NCI-H446 (cell line): ENCODE measurements around the gene UQCR10.
A peak's percentile ranks its signal among the peaks of the same experiment; 100 is the strongest.

ENCODE experiments used
- DNase-seq, 2 experiments: peaks; one replicate each; lab custom pipeline; 2025; lab: John Stamatoyannopoulos, UW

Gene UQCR10

DNA sequence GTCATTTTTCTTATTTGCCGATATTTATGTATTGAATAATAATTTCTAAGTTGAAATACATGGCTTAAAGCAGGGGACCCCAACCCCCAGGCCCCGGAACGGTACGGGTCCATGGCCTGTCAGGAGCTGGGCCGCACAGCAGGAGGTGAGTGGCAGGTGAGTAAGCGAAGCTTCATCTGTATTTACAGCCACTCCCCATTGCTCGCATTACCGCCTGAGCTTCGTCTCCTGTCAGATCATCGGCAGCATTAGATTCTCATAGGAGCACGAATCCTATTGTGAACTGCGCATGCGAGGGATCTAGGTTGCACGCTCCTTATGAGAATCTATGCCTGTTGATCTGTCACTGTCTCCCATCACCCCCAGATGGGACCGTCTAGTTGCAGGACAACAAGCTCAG lies 4.9 kb upstream of the UQCR10 start:
- no peak for DNase-seq

DNA sequence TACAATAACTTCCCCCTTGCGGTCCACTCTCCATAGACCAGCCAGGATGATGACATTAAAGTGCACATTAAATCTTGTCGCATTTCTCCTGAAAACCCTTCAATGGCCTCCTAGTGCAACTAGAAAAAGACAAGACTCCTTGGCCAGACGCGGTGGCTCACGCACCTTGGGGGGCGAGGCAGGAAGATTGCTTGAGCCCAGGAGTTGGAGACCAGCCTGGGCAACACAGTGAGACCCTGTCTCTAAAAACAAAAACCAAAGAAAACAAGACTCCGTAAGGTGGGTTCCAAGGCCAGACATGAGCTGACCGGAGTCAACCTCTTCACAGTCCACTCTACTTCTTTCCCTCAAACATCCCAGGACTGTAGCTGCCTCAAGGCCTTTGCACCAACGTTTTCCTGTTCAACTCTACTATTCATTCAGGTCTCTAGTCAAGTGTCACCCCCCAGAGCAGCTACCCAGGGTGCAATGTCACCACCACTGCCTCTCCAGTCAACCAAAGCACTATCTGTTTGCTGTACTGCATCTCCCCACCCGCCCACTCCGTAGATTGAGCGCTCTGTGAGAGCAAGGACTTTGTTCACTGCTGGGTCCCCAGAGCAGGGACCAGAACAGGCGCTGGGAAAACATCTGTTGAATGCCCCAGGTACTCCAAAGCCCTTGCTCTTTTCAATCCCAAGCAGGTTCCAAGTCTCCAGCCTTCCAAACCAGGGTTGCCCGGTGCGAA lies 1.1 kb upstream of the UQCR10 start:
- DNase-seq = no peak

DNA sequence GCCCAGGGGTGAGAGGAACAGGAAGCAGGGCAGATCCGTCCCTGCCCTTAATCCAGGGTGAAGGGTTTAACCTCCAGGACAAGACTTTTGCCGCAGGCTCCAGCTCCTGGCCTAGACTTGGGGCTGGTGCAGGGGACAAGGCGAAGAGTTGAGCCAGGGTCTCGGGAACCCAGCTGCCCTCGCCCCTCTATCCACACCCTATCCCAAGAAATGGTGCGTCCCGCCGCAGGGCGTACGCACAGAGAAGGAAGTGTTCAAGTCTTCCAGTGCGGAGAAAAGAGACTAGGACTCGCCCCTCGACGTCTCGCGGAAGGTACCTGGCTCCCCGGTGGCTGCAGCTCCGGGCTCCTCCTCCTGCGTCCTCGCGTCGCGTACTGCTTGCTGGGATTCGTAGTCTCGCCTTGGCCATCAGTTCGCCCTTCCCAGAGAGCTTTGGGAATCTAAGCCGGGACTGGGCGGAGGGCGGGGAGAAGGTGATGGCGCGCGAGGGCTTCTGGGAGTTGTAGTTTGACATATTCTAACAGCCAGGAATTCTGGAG lies 468 bp upstream of the UQCR10 start, which contains the start of gene ZMAT5:
TSS of gene ZMAT5 (minus strand) at position 376 of the 539 bp plus-strand sequence. CDS start 18,463 bp downstream, outside the sequence.
- DNase-seq = peak; percentile 98

DNA sequence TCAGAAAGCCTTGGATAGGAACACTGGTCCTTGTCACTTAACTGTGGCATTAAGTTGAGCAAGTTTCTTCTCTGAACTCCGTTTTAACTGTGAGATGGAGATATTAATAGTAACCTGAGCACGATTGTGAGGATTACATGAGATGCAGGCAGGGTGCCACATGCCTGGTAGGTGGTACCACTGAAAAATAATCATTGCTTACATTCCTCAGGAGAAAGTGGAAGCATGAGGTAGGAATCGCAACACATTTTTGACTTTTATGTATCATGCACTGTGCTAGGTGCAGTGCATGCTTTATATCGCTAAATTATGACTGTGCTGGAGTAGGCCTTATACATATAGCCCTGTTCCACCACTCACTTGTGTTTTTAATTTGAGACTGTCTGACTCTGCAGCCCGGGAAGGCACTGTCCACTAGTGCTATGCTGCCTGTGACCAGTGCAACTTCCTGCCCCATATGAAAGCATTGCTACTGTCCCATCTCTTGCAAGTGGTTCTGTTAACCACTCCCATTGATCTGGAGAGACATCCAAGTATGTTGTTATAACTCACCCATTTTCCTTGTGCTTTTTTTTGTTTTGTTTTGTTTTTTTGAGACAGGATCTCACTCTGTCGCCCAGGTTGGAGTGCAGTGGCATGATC lies 1.0 kb downstream of the UQCR10 start:
- no peak for DNase-seq

DNA sequence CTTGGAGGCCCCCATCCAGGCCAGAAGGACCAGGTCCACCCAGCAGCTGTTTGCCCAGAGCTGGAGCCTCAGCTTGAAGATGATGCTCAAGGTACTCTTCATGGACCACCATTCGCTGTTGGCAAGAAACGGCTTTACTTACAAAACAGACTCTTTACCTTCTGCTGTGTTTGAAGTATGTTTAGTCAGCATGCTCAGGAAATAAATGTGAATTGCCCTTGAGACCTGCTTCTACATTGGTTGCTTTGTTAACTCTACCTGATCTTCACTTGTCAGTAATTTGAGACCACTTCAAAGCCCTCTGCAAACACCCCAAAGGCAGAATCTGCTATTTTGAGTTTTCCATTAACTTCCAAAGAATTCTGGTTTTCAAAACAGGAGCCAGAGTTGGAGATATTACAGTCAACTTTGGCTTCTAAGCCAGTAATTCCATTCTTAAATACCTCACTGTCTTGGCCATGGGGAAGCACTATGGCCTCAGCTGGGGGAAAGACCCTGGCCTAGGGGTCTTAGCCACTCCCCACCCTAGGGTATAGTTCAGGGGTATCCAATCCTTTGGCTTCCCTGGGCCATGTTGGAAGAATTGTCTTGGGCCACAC lies 2.7 kb downstream of the UQCR10 start:
- DNase-seq = no peak

DNA sequence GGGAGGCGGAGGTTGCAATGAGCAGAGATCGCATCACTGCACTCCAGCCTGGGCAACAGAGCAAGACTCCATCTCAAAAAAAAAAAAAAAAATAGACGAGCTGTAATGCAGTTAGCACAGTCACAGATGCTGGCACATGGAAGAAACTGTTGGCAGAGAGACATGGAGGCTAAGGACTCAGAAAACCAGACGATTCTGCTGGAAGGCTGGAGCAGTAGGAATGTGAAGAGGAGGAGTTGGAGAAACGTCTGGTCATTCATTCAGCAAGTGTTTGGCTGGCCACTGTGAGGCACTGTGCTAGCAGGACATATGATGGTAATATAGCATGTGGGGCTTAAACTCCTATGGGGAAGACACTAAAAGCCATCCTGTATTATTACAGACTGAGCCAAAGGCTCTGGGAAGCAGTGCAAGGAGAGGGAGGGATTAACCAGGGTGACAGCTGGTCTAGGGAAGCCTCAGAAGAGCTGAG lies 5.0 kb downstream of the UQCR10 start:
- DNase-seq = peak; percentile 48 to 84

DNA sequence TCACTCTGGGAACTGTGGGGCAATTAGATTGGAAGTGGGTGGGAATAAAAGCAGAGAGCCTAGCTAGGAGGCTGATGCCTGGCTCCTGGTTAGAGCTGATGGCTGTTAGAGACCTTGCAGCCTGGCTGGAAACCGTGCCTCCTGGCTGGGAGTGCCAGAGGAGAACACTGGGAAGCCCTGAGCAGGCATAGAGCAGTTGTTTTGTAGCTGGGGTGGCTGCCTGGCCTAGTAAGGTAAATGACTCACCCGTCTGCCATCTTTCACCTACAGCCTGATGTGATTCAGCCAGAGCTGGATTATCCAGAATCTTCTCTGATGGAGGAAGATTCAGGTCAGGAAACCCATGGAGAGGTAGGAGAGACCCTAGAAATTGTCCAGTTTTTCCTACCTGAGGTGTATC lies 6.1 kb downstream of the UQCR10 start:
- DNase-seq = no peak

DNA sequence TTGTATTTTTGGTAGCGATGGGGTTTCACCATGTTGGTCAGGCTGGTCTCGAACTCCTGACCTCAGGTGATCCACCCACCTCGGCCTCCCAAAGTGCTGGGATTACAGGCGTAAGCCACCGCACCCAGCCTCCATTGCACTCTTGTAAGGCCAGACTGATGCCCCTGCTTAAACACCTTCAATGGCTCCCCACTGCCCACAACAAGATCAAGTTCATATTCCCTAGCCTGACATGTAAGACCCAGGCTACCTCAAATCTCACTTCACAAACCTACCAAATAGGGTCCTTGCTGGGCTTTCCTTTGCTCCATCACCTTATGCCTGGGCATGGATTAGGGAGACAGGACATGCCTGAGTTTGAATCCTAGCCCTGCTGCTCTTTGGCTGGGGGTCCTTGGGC lies 13.1 kb downstream of the UQCR10 start:
- no peak for DNase-seq

DNA sequence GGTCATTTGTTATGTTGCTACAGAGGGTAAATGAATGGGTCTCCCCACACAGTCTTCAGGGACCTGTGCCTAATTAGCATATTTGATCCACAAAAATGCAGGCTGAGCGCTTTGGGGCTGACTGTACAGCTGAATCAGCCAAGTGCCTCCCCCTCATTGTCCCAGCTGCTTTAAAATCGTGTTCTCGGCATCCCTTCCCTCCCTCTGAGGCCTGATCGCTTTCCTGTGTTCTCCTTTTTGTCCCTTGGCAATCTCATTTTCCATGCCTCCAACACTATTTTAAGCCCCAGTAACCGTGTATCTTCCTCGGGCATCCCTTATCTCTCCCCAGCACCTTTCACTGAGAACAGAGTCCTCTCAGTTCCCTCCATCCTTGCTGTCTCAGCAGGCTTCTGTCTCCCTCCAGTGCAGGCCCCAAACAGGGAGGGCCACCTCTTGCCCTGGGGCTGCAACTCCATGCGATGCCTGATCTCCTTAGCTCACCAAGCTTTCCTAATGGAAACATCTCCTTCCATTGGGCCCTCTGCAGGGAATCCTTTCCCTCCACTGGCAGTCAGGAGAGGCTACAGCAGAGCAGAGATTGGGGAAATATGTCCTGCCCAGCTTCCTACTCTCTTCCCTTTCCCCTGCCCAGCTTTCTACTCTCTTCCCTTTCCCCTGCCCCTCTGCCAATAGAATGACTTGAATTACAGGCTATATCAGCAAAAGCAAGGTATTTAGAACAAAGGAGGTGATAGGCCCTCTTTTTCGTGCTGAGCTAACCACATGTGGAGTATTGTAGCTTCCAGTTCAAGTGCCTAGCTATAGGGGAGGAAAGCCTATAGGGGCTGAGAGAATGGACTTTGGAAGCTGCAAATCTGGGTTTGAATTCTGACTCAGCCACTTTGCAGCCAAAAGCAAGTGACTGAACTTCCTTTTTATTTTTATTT lies 13.8 kb downstream of the UQCR10 start:
- no peak for DNase-seq

DNA sequence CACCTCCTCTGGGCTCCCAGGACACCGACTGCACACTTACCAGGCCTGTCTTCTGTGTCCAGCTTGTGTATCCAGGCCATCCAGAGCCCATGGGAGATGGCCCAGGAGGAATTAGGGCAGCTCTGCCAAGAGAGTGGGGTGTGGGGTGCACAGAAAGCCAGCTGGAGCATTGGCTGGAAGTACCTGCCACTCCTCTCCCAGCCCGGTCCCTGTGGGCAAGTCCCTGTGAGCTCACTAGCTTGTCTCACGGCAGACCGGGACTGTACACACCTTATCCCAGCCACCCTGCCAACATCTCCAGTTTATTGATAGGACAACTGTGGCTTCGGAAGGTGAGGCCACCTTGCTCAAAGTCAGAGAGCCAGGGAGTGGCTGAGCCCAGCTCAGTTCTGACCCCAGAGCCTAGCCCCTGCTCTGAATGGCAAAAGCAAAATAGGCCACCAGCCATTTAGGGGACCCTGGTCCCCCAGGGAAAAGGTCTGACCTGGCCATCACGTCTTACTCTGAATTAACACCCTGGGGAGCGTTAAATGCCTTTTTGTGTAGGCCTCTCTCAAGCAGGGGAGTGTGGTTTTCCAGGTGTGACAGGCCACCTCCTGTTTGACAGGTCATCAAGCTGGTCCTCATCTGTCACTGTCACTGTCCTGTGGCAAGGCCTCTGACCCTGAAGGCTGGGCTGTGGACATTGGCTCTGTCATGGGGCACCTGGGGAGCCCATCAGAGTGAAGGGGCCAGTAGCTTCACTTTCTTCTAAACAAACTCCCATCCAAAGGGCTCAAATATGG lies 15.1 kb downstream of the UQCR10 start:
- peak in 1 of 2 experiments; percentile 49 for DNase-seq

DNA sequence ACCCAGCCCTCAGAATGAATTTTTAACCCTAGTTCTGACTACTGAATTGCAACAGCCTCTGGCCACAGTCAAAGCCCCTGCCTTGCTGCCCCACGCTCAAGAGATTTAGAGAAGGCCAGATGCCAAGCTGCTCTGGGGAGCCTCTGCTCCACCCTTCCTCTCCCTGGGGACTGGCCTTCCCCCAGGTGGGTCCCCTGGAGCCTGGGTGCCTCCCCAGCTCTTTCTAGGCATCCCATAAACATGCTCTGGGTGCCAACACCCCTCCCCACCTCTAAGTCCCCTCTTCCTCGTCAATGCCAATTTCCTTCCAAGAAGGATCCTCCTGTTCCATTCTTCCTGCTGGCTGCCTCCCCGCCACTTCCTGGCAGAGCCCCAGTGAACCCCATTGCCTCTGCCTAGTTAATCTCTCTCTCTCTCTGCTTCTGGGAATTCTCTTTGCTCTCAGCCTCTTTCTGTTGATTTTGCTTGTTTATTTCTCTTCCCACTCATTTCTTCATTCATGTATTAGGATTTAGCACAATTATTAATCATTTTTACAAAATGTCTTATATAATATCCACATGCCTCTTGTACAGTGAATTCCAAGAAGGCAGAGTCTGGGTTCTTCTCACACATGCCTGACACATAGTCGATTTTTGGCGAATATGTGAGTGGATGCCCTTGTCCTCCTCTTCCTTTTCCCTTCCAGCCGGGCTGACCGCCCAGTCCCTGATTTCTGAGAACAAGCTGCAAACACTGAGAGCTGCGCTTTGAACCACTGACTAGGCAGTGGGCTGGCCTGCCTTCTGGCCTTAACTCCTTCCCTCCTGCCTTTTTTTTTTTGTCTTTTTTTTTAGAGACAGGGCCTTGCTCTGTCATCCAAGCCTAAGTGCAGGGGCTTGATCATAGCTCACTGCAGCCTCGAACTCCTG lies 17.5 kb downstream of the UQCR10 start:
- DNase-seq = peak in 1 of 2 experiments; percentile 21

DNA sequence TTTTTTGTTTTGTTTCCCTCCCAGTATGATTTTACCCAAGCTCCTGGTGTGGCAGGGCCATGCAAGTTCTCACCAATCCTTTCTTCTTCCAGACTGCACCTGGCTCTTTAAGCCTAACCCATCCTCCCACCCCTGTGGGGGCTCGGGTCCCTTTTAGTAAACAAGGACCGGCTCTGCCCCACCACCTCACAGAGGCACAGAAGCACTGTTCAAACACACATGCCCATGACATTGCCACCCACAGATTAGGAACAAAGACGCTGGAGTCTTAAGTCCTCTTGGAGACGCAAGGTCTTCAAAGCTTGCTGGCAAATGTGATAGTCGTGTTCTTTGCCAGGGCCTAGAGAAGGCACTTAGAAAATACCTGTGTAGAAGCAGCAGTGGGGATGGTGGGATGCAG lies 18.9 kb downstream of the UQCR10 start:
- no peak for DNase-seq

DNA sequence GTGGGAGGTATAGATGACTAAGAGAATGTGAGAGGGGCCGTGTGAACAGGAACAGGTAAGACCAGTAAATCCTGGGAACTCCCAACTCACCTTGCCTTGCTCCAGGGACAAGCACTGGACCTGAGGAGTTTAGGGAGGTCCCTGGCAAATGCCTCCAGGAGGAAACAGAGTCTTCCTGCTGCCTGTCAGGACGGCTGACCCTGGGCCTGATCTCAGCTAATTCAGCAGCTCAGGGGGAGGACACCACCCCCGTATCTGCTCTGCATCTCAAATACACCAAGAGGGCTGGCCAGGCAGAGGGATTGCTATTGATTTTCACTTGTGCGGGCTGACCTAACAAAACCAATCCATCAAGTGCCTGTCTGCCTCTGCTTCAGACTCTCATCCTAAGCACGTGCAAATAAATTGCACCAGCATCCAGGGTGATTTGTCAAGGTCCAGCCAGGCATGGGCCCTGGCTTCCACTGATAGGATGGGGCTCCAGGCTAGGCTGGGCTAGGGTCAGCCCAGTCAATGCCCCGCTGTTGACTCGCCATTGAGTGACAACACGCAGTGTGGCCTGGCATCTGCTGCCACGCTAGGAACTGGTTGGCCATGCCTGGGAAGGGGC lies 20.3 kb downstream of the UQCR10 start:
- no peak for DNase-seq

DNA sequence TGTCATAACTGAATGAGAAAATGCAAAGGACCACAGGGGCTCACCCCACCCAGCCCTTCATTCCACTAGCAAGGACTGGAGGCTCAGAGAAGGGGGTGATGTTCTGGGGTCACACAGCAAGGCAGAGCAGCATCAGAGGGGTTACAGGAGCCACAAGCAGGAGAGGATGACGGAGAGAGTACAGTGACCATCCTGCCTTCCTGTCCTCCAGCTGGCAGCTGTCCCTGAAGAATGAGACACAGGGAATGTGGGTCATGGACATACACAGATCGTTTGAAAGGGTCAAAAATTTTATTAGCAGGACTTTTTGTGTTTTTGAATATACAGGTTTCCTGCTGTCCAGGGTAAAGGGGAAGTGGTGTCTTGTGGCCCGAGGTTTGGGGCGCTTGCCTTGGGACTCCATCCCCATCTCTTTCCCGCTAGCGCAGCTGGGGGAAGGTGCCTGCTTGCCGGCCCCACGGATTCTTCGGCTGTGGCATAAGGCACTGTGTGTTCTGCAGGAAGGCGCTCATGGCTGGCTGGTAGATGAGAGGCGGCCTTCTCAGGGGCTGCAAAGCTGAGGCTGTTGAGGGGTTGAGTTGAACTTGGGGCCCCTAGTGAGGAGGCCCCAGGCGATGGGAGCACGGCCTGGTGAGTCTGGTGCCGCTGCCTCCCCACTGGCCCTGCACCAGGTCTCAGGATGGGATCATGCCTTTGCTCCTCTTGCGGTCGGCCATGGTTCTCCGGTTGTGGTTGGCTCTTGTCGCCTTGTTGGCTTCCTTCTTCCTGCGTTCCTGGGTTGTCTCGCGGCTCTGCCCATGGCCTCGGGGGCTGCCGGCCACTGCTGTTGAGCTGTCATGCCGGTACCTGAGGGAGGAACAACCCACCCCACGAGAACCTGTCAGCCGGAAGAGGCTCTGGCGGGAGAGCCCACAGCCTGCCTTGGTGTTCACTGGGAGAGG lies 21.4 kb downstream of the UQCR10 start:
- DNase-seq = no peak

DNA sequence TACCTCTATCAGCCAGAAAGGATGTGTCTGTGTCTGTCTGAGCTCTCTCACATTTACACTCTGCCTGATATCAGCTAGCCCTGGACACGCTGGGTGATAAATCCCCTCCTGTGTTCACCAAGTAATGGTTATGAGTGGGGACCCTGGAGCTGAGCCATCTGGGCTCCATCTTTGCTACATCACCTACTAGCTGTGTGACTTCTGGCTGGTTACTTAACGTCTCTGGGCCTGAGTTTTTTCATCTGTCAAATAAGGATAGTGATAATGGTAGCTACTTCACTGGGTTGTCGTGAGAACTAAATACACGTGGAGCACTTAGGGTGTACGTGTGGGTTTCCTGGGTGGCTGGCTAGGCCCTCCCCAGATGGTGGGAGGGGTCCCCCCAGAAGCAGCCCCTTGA lies 22.9 kb downstream of the UQCR10 start:
- DNase-seq = no peak

DNA sequence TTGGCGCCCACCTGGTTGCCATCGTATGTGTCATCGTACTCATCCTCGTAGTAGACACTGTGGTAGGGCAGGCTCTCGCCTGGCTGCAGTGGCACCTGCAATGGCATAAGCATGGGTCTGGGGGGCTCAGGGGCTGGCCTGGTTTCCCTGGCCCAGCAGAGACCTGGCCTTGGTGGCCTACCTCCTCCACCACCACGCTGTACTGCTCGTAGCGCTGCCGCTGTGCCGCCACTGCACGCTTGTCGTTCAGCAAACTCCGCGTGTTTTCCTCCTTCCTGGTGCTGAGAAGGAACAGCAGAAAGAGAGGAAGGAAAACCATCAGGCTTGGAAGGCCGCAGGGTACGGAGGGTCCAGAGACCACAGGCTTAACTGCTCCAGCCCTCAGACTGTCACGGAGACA lies 26.2 kb downstream of the UQCR10 start:
- no peak for DNase-seq

DNA sequence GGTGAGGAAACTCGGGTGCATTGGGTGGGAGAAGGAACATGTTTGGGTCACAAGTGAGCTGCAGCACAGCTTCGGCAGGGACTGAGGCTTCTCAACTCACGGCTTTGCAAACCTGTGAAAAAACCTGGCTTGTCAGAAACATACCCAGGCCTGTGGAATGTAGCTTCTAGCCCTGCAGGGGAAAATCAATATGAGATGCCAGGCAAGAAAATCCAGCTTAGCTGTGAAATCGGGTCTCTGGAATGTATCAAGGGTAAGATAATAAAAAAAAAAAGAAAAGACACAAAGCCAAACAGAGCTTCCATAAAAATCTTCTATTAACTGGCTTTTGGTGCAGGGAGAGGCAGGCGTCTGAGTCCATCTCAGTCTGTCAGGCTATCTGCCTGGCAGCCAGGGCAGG lies 28.5 kb downstream of the UQCR10 start:
- no peak for DNase-seq

DNA sequence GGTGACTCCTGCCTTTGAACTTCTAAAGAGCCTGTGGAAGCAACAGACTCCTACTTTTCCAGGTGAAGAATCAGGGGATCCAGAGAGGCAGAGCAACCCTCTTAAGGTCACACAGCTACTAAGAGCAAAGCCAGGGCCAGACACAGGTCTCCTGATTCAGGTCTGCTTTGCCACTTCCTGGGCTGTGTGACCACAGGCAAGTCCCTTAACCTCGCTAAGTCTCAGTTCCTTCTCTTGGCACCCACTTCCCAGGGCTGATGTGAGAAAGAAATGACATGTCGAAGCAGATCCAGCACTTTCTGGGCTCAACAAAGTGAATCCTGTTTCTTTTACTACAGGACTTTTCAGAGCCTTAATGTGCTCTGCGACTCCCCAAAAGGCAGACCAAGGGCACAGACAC lies 30.2 kb downstream of the UQCR10 start:
- DNase-seq = no peak
